Measurements from ENCODE around the gene CA11.
"Not testable (repeated sequence)": the region's sequence is repeated elsewhere in the genome, so short reads cannot be mapped to it uniquely, and the experiment has no call there.

The CA11 gene

DNA sequence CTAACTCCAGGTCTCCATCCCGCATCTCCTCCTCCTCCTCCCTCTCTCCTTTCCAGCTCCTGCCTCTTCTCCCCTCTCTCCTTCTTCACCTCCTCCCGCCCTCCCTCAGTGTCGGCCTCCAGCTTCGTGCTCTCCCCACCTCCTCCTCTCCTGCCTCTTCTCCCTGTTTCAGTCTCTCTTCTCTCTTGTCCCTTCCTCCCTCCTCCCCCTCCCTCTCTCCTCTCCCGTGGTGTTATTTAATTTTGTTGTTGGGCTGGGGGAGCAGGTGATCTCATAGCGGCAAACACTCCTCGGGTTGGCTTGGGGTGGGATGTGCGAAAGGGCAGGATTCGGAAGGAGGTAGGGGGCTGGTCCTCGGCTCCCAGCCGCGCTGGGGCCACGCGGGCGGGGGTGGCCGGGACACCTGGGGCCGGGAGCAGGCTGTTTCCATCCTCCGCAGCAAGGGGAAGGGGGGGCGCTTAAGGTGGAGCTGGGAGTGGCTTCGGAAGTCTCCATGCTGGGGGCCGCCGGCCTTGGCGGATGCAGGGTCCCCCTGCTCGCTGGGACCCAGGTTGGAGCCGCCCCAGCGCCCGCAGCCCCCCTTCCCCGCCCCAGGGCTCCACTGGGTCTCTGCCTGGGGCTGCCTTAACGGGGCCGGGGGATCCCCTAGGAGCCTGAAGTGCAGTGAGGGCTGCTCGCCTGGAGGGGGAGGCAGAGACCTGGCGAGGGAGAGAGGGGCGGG, at the start of gene CA11:
TSS of gene CA11 (minus strand) at position 187 of the 721 bp plus-strand sequence. CDS start 555 bp downstream, outside the sequence.
- H3K4me1 Mint-ChIP-seq: peaks cover 46% of the 10 kb centered on the region
- H3K9me3 Mint-ChIP-seq: no peaks in the 10 kb centered on the region
- peak; percentile 95 to 98 for DNase-seq (ENCODE audit: low spot score in 2 of 2)
- peak; percentile 90 for ATAC-seq
- H3K36me3 Mint-ChIP-seq: peaks cover 18% of the 10 kb centered on the region
- H3K4me3 Mint-ChIP-seq: peak within 1 kb of the TSS; percentile 98
- peak within 1 kb of the TSS; percentile 96 for H3K27ac Mint-ChIP-seq

DNA sequence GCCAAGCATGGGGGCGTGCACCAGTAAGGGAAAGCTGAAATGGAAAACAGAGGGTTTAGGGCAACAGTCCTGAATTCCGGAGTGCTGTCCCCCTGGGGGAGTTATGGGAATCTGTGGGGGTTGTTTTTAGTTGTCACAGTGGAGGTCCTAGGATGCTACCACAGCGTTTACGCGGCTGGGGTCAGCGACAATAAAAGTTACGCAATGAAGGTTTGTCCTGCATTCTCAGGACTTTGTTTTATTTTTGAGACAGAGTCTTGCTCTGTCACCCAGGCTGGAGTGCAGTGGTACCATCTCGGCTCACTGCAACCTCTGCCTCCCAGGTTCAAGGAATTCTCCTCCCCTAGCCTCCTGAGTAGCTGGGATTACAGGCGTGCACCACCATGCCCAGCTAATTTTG, 47.6 kb upstream of the CA11 start:
- H3K4me3 Mint-ChIP-seq; H3K27ac Mint-ChIP-seq; H3K9me3 Mint-ChIP-seq; H3K36me3 Mint-ChIP-seq; H3K4me1 Mint-ChIP-seq; ATAC-seq; DNase-seq (ENCODE audit: low spot score in 2 of 2): not testable (repeated sequence)

DNA sequence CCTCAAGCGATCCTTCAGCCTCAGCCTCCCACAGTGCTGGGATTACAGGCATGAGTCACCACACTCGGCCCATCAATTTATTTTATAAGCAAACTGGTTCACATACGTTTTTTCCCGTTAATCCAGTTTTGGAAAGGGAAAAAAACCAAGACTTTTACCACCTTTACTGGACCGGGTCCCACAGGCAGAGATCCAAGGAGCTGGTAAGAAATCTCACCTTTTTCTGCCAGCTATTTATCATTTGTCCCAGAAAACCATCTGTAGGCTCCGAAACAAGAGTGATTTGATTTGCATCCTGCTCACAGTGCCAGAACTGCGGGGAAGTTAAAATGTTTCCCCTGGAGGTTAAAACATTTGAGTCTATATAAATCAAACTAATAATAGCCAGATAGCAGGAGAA, 43.5 kb upstream of the CA11 start:
- Mint-ChIP-seq H3K9me3 (no peaks in the 10 kb centered on the region), H3K36me3 (no peaks in the 10 kb centered on the region), H3K27ac (no peak overlapping the region), H3K4me3 (no peak overlapping the region), H3K4me1 (no peaks in the 10 kb centered on the region)
- DNase-seq (ENCODE audit: low spot score in 2 of 2) (no peak), ATAC-seq (no peak)

DNA sequence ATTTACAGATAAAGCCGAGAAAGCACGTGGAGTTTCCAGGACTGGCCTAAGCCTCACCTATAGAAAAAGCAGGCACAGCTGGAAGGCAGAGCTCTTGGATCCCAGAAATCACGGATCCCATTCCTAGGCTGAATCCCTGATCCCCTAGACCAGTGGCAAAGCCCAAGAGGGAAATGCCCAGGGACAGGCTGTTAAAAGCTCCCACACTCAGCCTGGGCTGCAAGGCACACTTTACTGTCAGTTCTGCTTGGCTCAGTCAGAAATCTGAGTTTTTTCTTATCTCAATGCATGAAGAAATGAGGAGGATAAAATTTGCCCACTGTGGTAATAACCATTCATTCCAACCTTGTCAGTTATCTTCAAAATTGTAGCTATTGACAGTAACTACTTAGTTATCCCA, 41.8 kb upstream of the CA11 start:
- ATAC-seq (no peak), DNase-seq (ENCODE audit: low spot score in 2 of 2) (no peak)
- H3K27ac Mint-ChIP-seq: no peak overlapping the region
- no peak overlapping the region for H3K4me3 Mint-ChIP-seq
- H3K36me3 Mint-ChIP-seq: no peaks in the 10 kb centered on the region
- no peaks in the 10 kb centered on the region for H3K9me3 Mint-ChIP-seq
- no peaks in the 10 kb centered on the region for H3K4me1 Mint-ChIP-seq

- H3K4me1 Mint-ChIP-seq; DNase-seq (ENCODE audit: low spot score in 2 of 2); H3K4me3 Mint-ChIP-seq; H3K27ac Mint-ChIP-seq; ATAC-seq; H3K36me3 Mint-ChIP-seq; H3K9me3 Mint-ChIP-seq: not testable (repeated sequence)
Measured at GRCh38 chr19:48686637-48687036, 40.6 kb upstream of the CA11 start.

DNA sequence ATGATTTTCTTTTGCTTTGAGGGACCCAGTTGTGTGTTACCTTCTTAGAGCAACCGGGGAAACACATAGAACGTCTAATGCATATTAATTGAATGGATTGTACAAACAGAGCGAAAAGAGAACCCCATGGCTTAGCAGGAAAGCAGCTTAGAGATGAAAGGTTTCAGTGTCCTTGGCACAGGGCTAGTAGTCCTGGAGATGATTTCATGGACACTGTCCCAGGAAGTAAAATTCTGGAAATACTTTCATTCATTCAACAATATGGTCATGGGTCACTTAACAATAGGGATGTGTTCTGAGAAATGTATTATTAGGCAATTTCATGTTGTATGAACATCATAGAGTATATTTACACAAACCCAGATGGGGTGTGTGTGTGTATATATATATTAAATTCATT, 40.1 kb upstream of the CA11 start:
- no peak overlapping the region for H3K27ac Mint-ChIP-seq
- DNase-seq (ENCODE audit: low spot score in 2 of 2): no peak
- no peaks in the 10 kb centered on the region for H3K36me3 Mint-ChIP-seq
- H3K4me1 Mint-ChIP-seq: no peaks in the 10 kb centered on the region
- H3K4me3 Mint-ChIP-seq: no peak overlapping the region
- ATAC-seq: no peak
- no peaks in the 10 kb centered on the region for H3K9me3 Mint-ChIP-seq

DNA sequence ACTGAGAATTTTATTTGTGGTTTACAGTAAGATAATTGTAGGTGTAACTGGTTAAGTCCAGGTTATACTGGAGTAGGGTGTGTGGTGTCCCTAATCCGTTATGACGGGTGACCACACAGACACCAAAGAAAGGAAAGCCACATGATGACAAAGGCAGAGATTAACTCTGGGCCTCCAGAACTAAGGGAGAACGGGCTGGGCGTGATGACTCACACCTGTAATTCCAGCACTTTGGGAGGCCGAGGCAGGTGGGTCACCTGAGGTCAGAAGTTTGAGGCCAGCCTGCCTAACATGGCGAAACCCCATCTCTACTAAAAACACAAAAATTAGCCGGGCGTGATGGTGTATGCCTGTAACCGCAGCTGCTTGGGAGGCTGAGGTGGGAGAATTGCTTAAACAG, 39.6 kb upstream of the CA11 start:
- ATAC-seq: no peak
- Mint-ChIP-seq H3K9me3 (no peaks in the 10 kb centered on the region), H3K36me3 (no peaks in the 10 kb centered on the region), H3K4me1 (no peaks in the 10 kb centered on the region), H3K27ac (no peak overlapping the region), H3K4me3 (no peak overlapping the region)
- DNase-seq (ENCODE audit: low spot score in 2 of 2): no peak

DNA sequence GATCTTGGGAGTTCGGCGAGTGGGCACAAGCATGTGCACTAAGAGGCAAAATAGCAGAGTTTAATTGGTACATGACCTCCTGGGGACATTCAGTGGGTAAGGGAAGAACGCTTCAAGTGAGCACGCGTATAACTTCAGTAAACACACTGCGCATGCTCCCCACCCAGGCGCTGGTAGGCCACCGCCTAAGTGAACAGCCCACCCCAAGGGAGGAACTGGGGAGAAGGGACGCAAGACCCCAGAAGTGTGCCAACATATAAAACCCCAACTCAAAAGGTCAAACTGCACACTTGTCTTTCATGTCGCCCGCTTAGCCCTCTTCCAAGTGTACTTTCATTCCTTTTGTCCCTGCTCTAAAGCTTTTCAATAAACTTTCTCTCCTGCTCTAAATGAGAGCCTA, 37.4 kb upstream of the CA11 start:
- no peaks in the 10 kb centered on the region for H3K4me1 Mint-ChIP-seq

DNA sequence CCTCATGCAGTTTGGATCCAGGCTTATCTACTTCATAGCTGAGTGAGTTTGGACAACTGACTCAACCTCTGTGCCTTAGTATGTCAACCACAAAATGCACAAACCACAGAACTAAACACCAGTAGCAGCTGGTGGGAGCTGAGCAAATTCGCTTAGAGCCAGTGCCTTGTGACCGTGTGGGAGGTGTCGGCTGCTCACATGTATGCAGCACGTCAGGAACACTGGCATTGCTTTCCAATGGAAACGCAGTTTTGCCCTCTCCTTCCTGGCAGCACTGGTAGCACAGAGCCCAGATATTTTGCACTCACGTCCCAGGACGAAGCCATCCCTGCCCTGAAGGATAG, 35.1 kb upstream of the CA11 start:
- ATAC-seq (peak; percentile 77), DNase-seq (ENCODE audit: low spot score in 2 of 2) (no peak)
- H3K36me3 Mint-ChIP-seq: no peaks in the 10 kb centered on the region
- no peaks in the 10 kb centered on the region for H3K4me1 Mint-ChIP-seq
- no peaks in the 10 kb centered on the region for H3K9me3 Mint-ChIP-seq
- H3K27ac Mint-ChIP-seq: no peak overlapping the region
- no peak overlapping the region for H3K4me3 Mint-ChIP-seq

More for the DNA sequence above, 37.4 kb upstream of the CA11 start:
- Mint-ChIP-seq H3K27ac (no peak overlapping the region), H3K9me3 (no peaks in the 10 kb centered on the region), H3K36me3 (no peaks in the 10 kb centered on the region), H3K4me3 (no peak overlapping the region)
- DNase-seq (ENCODE audit: low spot score in 2 of 2): no peak
- no peak for ATAC-seq

DNA sequence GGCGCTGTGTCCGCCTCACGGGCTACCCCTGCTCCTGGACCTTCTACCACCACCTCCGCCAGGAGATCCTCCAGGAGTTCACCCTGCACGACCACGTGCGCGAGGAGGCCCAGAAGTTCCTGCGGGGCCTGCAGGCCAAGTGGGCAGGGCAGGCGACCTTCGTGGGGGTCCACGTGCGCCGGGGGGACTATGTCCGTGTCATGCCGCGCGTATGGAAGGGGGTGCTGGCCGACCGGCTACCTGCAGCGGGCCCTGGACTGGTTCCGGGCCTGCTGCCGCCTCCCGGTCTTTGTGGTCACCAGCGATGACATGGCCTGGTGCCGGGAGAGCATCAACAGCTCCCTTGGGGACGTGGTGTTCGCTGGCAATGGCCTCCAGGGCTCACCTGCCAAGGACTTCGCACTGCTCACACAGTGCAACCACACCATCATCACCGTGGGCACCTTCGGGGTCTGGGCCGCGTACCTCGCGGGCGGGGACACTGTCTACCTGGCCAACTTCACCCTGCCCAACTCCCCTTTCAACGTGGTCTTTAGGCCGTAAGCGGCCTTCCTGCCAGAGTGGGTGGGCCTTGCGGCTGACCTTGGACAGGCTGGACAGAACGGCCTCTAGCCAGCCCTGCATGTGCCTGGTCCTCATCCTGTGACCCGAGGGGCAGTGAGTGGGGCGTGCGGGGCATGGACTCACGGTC, 34.6 kb upstream of the CA11 start:
- no peaks in the 10 kb centered on the region for H3K36me3 Mint-ChIP-seq
- no peak for ATAC-seq
- no peak for DNase-seq (ENCODE audit: low spot score in 2 of 2)
- no peaks in the 10 kb centered on the region for H3K9me3 Mint-ChIP-seq
- no peak overlapping the region for H3K4me3 Mint-ChIP-seq
- H3K4me1 Mint-ChIP-seq: peaks cover 1% of the 10 kb centered on the region
- H3K27ac Mint-ChIP-seq: no peak overlapping the region

- not testable (repeated sequence) for H3K27ac Mint-ChIP-seq; DNase-seq (ENCODE audit: low spot score in 2 of 2); H3K36me3 Mint-ChIP-seq; H3K4me3 Mint-ChIP-seq; H3K9me3 Mint-ChIP-seq; ATAC-seq; H3K4me1 Mint-ChIP-seq
Measured at GRCh38 chr19:48680006-48680405, 34.0 kb upstream of the CA11 start.

DNA sequence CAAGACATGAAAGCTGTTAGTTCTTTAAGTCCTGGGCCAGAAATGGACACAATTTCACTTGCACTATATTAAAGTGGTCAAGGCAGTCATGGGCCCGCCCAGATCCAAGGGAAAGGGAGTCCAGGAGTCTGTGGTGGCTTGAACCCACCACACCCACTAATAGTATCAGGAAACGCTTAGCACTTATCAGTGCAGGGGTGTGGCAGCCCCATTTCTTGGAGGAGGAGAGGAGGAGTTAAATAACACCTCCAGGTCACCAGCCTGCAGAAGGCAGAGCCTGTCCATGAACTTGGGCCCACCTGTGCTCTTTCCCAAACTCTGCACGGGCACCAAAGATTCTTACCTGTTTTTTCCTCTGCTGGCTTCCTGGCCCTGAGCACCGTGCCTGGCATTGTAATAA, 32.2 kb upstream of the CA11 start:
- no peaks in the 10 kb centered on the region for H3K9me3 Mint-ChIP-seq
- no peaks in the 10 kb centered on the region for H3K36me3 Mint-ChIP-seq
- H3K4me1 Mint-ChIP-seq: peaks cover 9% of the 10 kb centered on the region
- no peak for ATAC-seq
- DNase-seq (ENCODE audit: low spot score in 2 of 2): no peak
- no peak overlapping the region for H3K27ac Mint-ChIP-seq
- no peak overlapping the region for H3K4me3 Mint-ChIP-seq

DNA sequence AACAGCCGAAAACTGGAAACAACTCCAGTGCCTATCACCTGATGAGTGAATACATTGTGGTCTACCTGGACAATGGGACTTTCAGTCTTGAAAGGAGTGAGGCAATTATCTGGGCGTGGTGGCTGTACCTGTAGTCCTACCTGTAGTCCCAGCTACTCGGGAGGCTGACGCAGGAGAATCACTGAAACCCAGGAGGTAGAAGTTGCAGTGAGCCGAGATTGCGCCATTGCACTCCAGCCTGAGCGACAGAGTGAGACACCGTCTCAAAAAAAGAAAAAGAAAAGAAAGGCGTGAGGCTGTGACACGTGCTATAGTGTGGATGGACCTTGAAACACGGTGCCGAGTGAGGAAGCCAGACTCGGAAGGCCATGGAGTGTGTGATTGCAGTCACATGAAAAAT, 30.9 kb upstream of the CA11 start:
- no peak for DNase-seq (ENCODE audit: low spot score in 2 of 2)
- Mint-ChIP-seq H3K4me1 (peaks cover 9% of the 10 kb centered on the region), H3K9me3 (no peaks in the 10 kb centered on the region), H3K36me3 (no peaks in the 10 kb centered on the region), H3K27ac (no peak overlapping the region), H3K4me3 (no peak overlapping the region)
- no peak for ATAC-seq

- H3K9me3 Mint-ChIP-seq: no peaks in the 10 kb centered on the region
- H3K4me3 Mint-ChIP-seq: no peak overlapping the region
- DNase-seq (ENCODE audit: low spot score in 2 of 2) (no peak), ATAC-seq (no peak)
- no peak overlapping the region for H3K27ac Mint-ChIP-seq
- H3K36me3 Mint-ChIP-seq: no peaks in the 10 kb centered on the region
- peaks cover 9% of the 10 kb centered on the region for H3K4me1 Mint-ChIP-seq
Measured at GRCh38 chr19:48676487-48676886, 30.5 kb upstream of the CA11 start.

DNA sequence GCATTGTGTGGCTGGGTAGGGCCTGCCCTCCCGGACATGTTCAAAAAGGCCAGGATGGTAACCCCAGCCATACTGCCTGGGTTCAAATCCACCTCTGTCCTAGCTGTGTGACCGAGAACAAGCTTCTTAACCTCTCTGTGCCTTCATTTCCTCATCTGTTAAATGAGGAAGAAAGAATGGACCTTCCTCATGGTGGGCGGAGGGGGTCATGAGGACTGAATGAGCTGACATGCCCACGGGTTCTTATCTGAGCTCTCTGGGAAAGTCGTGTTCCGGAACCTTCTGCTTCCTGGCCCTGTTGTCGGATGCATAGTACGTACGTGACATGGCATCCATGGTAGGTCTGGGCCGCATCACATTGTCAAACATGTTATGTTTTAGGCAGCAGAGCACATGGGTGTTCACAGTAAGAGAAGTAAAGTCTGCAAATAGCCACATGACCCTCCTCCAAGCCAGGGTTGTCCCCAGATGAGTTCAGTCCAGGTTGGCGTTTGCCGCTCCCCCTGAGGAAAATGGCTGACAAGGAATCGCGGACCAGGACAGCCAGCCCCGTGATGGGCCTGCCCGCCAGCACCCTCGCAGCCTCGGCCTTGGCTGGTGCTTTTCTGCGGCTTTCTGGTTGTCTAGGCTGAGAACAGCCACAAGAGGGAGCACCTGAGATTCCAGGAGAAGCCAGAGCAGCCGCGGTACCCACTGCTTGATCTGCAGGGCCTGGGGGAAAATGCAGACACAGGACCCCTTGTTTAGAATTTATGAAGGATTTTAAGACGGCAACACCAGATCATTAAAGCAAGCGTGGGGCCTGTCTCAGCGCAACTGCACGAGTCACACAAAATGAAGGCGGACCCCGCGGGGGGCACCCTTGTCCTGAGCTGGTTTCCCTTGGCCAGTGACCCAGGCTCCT, 29.2 kb upstream of the CA11 start:
- DNase-seq (ENCODE audit: low spot score in 2 of 2) (peak; percentile 67 to 82), ATAC-seq (peak; percentile 84)
- Mint-ChIP-seq H3K4me3 (no peak overlapping the region), H3K36me3 (peaks cover 1% of the 10 kb centered on the region), H3K4me1 (peaks cover 9% of the 10 kb centered on the region), H3K9me3 (no peaks in the 10 kb centered on the region), H3K27ac (peak overlapping the region; percentile 34)
